ENCODE measurements around the gene OAS1.

The OAS1 gene

GRCh38 chr12:112967858-112968257 is 61.1 kb downstream of the OAS1 start:
- DNase-seq, result no peak

Measured in NCI-H2171 treated with DMSO at 0.1 percent for 48 hours (cell line).